Colonic mucosa (tissue), 4 donors: ENCODE results near the gene OCRL. TPM values are rescaled to one million over a fixed set of nuclear protein-coding genes. Genes with fewer than 3 reads are reported as not detected.
A peak's percentile ranks its signal among the peaks of the same experiment; 100 is the strongest.

Source experiments
- DNase-seq: peaks from one replicate; pipeline ENCODE4 v3.0.0-alpha.2; 2020
- H3K27ac ChIP-seq: fragments of 200-600 bp; one replicate; pipeline ENCODE4 v1.8.0; 2021
- H3K27me3 ChIP-seq: fragments of 200-600 bp; one replicate; pipeline ENCODE4 v1.8.0; 2021
- H3K36me3 ChIP-seq: fragments of 200-600 bp; one replicate; pipeline ENCODE4 v1.8.0; 2021
- H3K4me1 ChIP-seq: fragments of 200-600 bp; one replicate; pipeline ENCODE4 v1.8.0; 2021; ENCODE audit warnings: mild to moderate bottlenecking
- H3K4me3 ChIP-seq: fragments of 200-600 bp; one replicate; pipeline ENCODE4 v1.8.0; 2021
- H3K9ac ChIP-seq, 2 donors: one replicate each; pipeline ENCODE4 v1.7.0; 2013; ENCODE audit warnings: control low read depth in 2 of 2, low read depth in 2 of 2, low read length in 2 of 2
- H3K9me3 ChIP-seq: fragments of 200-600 bp; one replicate; pipeline ENCODE4 v1.8.0; 2021
- CTCF ChIP-seq: fragments of 200-600 bp; IDR thresholded peaks from one replicate; pipeline ENCODE4 v1.8.0; 2022; ENCODE audit warnings: antibody characterized with exemption, mild to moderate bottlenecking
- intact Hi-C: fragments of 100-400 bp; cut with DNase I; formaldehyde crosslinking; loops from one replicate; pipeline ENCODE4 v1.14.1; 2022
- total RNA-seq, 2 donors: library from RNA; stranded (reverse); fragmentation: NEBNext Ultra II Directional in 1 of 2; extraction: Animal tissue kit (Norgen Biotek cat#: 25700) in 1 of 2; gene quantifications; one replicate each; pipeline ENCODE4 v1.2.1, GENCODE V29; 2021
- donor health status: healthy.
- donor health status: DM: no; HTN: no; CAD: no.
- donor health status: DM: no; HTN: no; CAD: no.

OCRL gene
- total RNA-seq, 2 donors from 2014 or later: 26.2 to 32.8 TPM

- Histone ChIP-seq H3K27ac (no peak overlapping the region), H3K4me3 (no peak overlapping the region)
- intact Hi-C loops: no loop called here
These were observed 78.9 kb downstream of the OCRL start for GRCh38 chrX:129618997-129619396.

GRCh38 chrX:129622757-129623301 lies 82.8 kb downstream of the OCRL start:
- H3K4me1 ChIP-seq: no peaks in the 10 kb centered on the region
- intact Hi-C loops: no loop called here
- H3K27ac ChIP-seq: no peak overlapping the region
- no peak overlapping the region for H3K9ac ChIP-seq
- no peak for TF ChIP-seq CTCF
- H3K36me3 ChIP-seq: no peaks in the 10 kb centered on the region
- no peaks in the 10 kb centered on the region for H3K27me3 ChIP-seq
- no peak overlapping the region for H3K4me3 ChIP-seq
- H3K9me3 ChIP-seq: no peaks in the 10 kb centered on the region
- DNase-seq: no peak

More at GRCh38 chrX:129618997-129619396, 78.9 kb downstream of the OCRL start:
- no peak for TF ChIP-seq CTCF
- no peaks in the 10 kb centered on the region for H3K36me3 ChIP-seq
- H3K4me1 ChIP-seq: no peaks in the 10 kb centered on the region
- DNase-seq: peak; percentile 55
- no peak overlapping the region for H3K9ac ChIP-seq
- H3K9me3 ChIP-seq: no peaks in the 10 kb centered on the region
- no peaks in the 10 kb centered on the region for H3K27me3 ChIP-seq

GRCh38 chrX:129626026-129626425 lies 86.0 kb downstream of the OCRL start:
- H3K4me1 ChIP-seq: no peaks in the 10 kb centered on the region
- no peak overlapping the region for H3K9ac ChIP-seq
- H3K27me3 ChIP-seq: no peaks in the 10 kb centered on the region
- no peak overlapping the region for H3K27ac ChIP-seq
- no peaks in the 10 kb centered on the region for H3K9me3 ChIP-seq
- TF ChIP-seq CTCF: no peak
- DNase-seq: no peak
- no peaks in the 10 kb centered on the region for H3K36me3 ChIP-seq
- no peak overlapping the region for H3K4me3 ChIP-seq
- intact Hi-C loops: no loop called here

- Histone ChIP-seq H3K36me3 (no peaks in the 10 kb centered on the region), H3K9ac (no peak overlapping the region), H3K4me3 (no peak overlapping the region), H3K9me3 (no peaks in the 10 kb centered on the region), H3K27me3 (no peaks in the 10 kb centered on the region), H3K4me1 (no peaks in the 10 kb centered on the region), H3K27ac (no peak overlapping the region)
- intact Hi-C loops: no loop called here
- no peak for DNase-seq
- no peak for TF ChIP-seq CTCF
These were observed 89.8 kb downstream of the OCRL start for GRCh38 chrX:129629837-129630236.

- no peak for TF ChIP-seq CTCF
- Histone ChIP-seq H3K27ac (no peak overlapping the region), H3K36me3 (no peaks in the 10 kb centered on the region), H3K27me3 (no peaks in the 10 kb centered on the region), H3K4me3 (no peak overlapping the region), H3K9ac (no peak overlapping the region), H3K9me3 (no peaks in the 10 kb centered on the region), H3K4me1 (no peaks in the 10 kb centered on the region)
- DNase-seq: no peak
- intact Hi-C loops: no loop called here
These were observed 91.8 kb downstream of the OCRL start for GRCh38 chrX:129631849-129632248.
